ENCODE measurements around the gene CAMK2N1. TPM values are rescaled to one million over a fixed set of nuclear protein-coding genes. Genes with fewer than 3 reads are reported as not detected.
A peak's percentile ranks its signal among the peaks of the same experiment; 100 is the strongest.

The CAMK2N1 gene
- total and polyA plus RNA-seq, 2 of the 13 experiments (the other 11 are each of a cell fraction or from before 2014, with no cell fraction given): 38.0 to 38.6 TPM

- TF ChIP-seq HINFP (CRISPR knock-in tag; IDR thresholded peaks at IDR 0.05; ENCODE audit: low read depth): no peak
- 0 out of 2 replicates have a peak, but pooled peaks have one; percentile 56 for TF ChIP-seq ZNF816 (CRISPR knock-in tag; IDR thresholded peaks at IDR 0.05; ENCODE audit: borderline replicate concordance)
- TF ChIP-seq ZNF878 (CRISPR knock-in tag; IDR thresholded peaks at IDR 0.05): 0 out of 2 replicates have a peak, but pooled peaks have one; percentile 37
- peak; percentile 17; the same call in 1 of the 2 replicates for TF ChIP-seq PITX1 (CRISPR knock-in tag; IDR thresholded peaks at IDR 0.05)
- peak; percentile 89 for TF ChIP-seq HNRNPH1 (optimal IDR thresholded peaks at IDR 0.05; ENCODE audit: low read depth, low read length)
- no peak for TF ChIP-seq ZNF468 (CRISPR knock-in tag; IDR thresholded peaks at IDR 0.05)
- TF ChIP-seq ZBTB26 (CRISPR knock-in tag; IDR thresholded peaks at IDR 0.05; ENCODE audit: borderline replicate concordance): 0 out of 2 replicates have a peak, but pooled peaks have one; percentile 48
- no peak for TF ChIP-seq MLXIP (CRISPR knock-in tag; IDR thresholded peaks at IDR 0.05; ENCODE audit: borderline replicate concordance)
- TF ChIP-seq HMG20B (CRISPR knock-in tag; conservative IDR thresholded peaks at IDR 0.05): no peak
- TF ChIP-seq CREB3 (CRISPR knock-in tag; IDR thresholded peaks at IDR 0.05): no peak
- TF ChIP-seq ZNF710 (CRISPR knock-in tag; IDR thresholded peaks at IDR 0.05; ENCODE audit: borderline replicate concordance): no peak
- no peak for TF ChIP-seq ZBTB49 (CRISPR knock-in tag; IDR thresholded peaks at IDR 0.05; ENCODE audit: borderline replicate concordance)
- no peak for TF ChIP-seq FOXK1 (CRISPR knock-in tag; IDR thresholded peaks at IDR 0.05; ENCODE audit: borderline replicate concordance, low read depth)
- TF ChIP-seq ZFP41 (CRISPR knock-in tag; IDR thresholded peaks at IDR 0.05; ENCODE audit: borderline replicate concordance): no peak
- TF ChIP-seq NFE2L1 (CRISPR knock-in tag; IDR thresholded peaks at IDR 0.05; ENCODE audit: borderline replicate concordance): no peak
- no peak for TF ChIP-seq SSRP1 (CRISPR knock-in tag; IDR thresholded peaks at IDR 0.05)
Measured at GRCh38 chr1:20481643-20482498, 4.1 kb downstream of the CAMK2N1 start (continued).
